ENCODE measurements around the gene RFX7.
A peak's percentile ranks its signal among the peaks of the same experiment; 100 is the strongest.

RFX7 gene

GRCh38 chr15:56244038-56244810 is 545 bp upstream of the RFX7 start:
- H3K4me3 ChIP-seq (ENCODE audit: low read length in 2 of 2), result peak overlapping the region; percentile 60 to 91
- no peak overlapping the region for H3K4ac ChIP-seq (ENCODE audit: low read length)

GRCh38 chr15:56242576-56243162 is 1.0 kb downstream of the RFX7 start:
- no CpG with 5 or more reads among the region's 13 CpGs for WGBS, 2 donors (ENCODE audit: extremely low coverage in 2 of 2, insufficient read length in 2 of 2, insufficient replicate concordance in 1 of 2)

More at GRCh38 chr15:56244038-56244810, 545 bp upstream of the RFX7 start:
- H4K8ac ChIP-seq (ENCODE audit: low read depth, low read length), result no peak overlapping the region
- H3K27ac ChIP-seq (replicated peaks; ENCODE audit: low read length), result peak overlapping the region; percentile 100
- no peak overlapping the region for H4K91ac ChIP-seq (ENCODE audit: low read depth, low read length, poor library complexity)
- no CpG with 5 or more reads among the region's 29 CpGs for WGBS, 2 donors (ENCODE audit: extremely low coverage in 2 of 2, insufficient read length in 2 of 2, insufficient replicate concordance in 1 of 2)
- H3K27me3 ChIP-seq (ENCODE audit: control insufficient read depth in 3 of 3, insufficient read depth in 3 of 3, low read depth in 1 of 3, low read length in 3 of 3), result no peaks in the 10 kb centered on the region
- H3K18ac ChIP-seq (ENCODE audit: low read length), result peak overlapping the region; percentile 97
- peaks cover 12 to 14% of the 10 kb centered on the region in 2 donors for H3K4me1 ChIP-seq (ENCODE audit: control insufficient read depth in 2 of 2, insufficient read depth in 1 of 2, low read depth in 1 of 2, low read length in 2 of 2)
- H3K4me2 ChIP-seq (ENCODE audit: insufficient read depth, low read length, poor library complexity, severe bottlenecking), result peak overlapping the region; percentile 73
- peak overlapping the region; percentile 75 for H2BK15ac ChIP-seq (ENCODE audit: low read length)
- peak overlapping the region; percentile 53 for H2AK5ac ChIP-seq (ENCODE audit: low read depth, low read length)
- DNase-seq (ENCODE audit: low spot score), result peak; percentile 71
- peak overlapping the region; percentile 77 for H3K9ac ChIP-seq (ENCODE audit: low read depth, low read length, poor library complexity)
- peak overlapping the region; percentile 73 for H3K23ac ChIP-seq (ENCODE audit: low read depth, low read length, poor library complexity)
- H2BK12ac ChIP-seq (ENCODE audit: low read length), result no peak overlapping the region
- peaks cover 2 to 18% of the 10 kb centered on the region in 2 donors for H3K36me3 ChIP-seq (replicated peaks in 1 of 2; ENCODE audit: control insufficient read depth in 2 of 2, insufficient read depth in 2 of 2, low read length in 2 of 2)
- H3K79me1 ChIP-seq (ENCODE audit: low read depth, low read length), result peaks cover 3% of the 10 kb centered on the region
- peaks cover 0 to 4% of the 10 kb centered on the region in 2 donors for H3K9me3 ChIP-seq (replicated peaks in 1 of 2; ENCODE audit: control insufficient read depth in 2 of 2, insufficient read depth in 1 of 2, low read depth in 1 of 2, low read length in 2 of 2)
- no peak overlapping the region for H2BK120ac ChIP-seq (ENCODE audit: low read depth, low read length)
- no peak overlapping the region for H3K14ac ChIP-seq (ENCODE audit: low read length)
- peak overlapping the region; percentile 95 for H2BK5ac ChIP-seq (ENCODE audit: low read length)
- peak overlapping the region; percentile 81 for H2AFZ ChIP-seq (ENCODE audit: low read length)

GRCh38 chr15:56241374-56242105 is 2.1 kb downstream of the RFX7 start:
- no peak overlapping the region for H2BK120ac ChIP-seq (ENCODE audit: low read depth, low read length)
- no peak overlapping the region for H4K8ac ChIP-seq (ENCODE audit: low read depth, low read length)
- H2BK15ac ChIP-seq (ENCODE audit: low read length), result no peak overlapping the region
- no peak overlapping the region for H3K9ac ChIP-seq (ENCODE audit: low read depth, low read length, poor library complexity)
- H2AFZ ChIP-seq (ENCODE audit: low read length), result no peak overlapping the region
- no peak overlapping the region for H3K4ac ChIP-seq (ENCODE audit: low read length)
- H3K4me3 ChIP-seq (ENCODE audit: low read length in 2 of 2), result peak overlapping the region in 1 of 2 donors; percentile 60
- WGBS, 2 donors (ENCODE audit: extremely low coverage in 2 of 2, insufficient read length in 2 of 2, insufficient replicate concordance in 1 of 2), result no CpG with 5 or more reads among the region's 5 CpGs
- no peak overlapping the region for H3K27ac ChIP-seq (replicated peaks; ENCODE audit: low read length)
- H2AK5ac ChIP-seq (ENCODE audit: low read depth, low read length), result no peak overlapping the region
- H3K18ac ChIP-seq (ENCODE audit: low read length), result no peak overlapping the region
- H3K4me1 ChIP-seq (ENCODE audit: control insufficient read depth in 2 of 2, insufficient read depth in 1 of 2, low read depth in 1 of 2, low read length in 2 of 2), result peaks cover 10 to 14% of the 10 kb centered on the region in 2 donors
- H2BK5ac ChIP-seq (ENCODE audit: low read length), result no peak overlapping the region
- H3K36me3 ChIP-seq (replicated peaks in 1 of 2; ENCODE audit: control insufficient read depth in 2 of 2, insufficient read depth in 2 of 2, low read length in 2 of 2), result peaks cover 2 to 44% of the 10 kb centered on the region in 2 donors
- H3K14ac ChIP-seq (ENCODE audit: low read length), result no peak overlapping the region
- no peak overlapping the region for H2BK12ac ChIP-seq (ENCODE audit: low read length)
- DNase-seq (ENCODE audit: low spot score), result no peak
- H4K91ac ChIP-seq (ENCODE audit: low read depth, low read length, poor library complexity), result no peak overlapping the region
- peaks cover 3% of the 10 kb centered on the region for H3K79me1 ChIP-seq (ENCODE audit: low read depth, low read length)
- no peaks in the 10 kb centered on the region for H3K27me3 ChIP-seq (ENCODE audit: control insufficient read depth in 3 of 3, insufficient read depth in 3 of 3, low read depth in 1 of 3, low read length in 3 of 3)
- H3K9me3 ChIP-seq (replicated peaks in 1 of 2; ENCODE audit: control insufficient read depth in 2 of 2, insufficient read depth in 1 of 2, low read depth in 1 of 2, low read length in 2 of 2), result peaks cover 0 to 23% of the 10 kb centered on the region in 2 donors
- no peak overlapping the region for H3K4me2 ChIP-seq (ENCODE audit: insufficient read depth, low read length, poor library complexity, severe bottlenecking)
- no peak overlapping the region for H3K23ac ChIP-seq (ENCODE audit: low read depth, low read length, poor library complexity)

More at GRCh38 chr15:56242576-56243162, 1.0 kb downstream of the RFX7 start:
- Histone ChIP-seq H3K4ac (ENCODE audit: low read length) (no peak overlapping the region), H2BK12ac (ENCODE audit: low read length) (no peak overlapping the region), H3K14ac (ENCODE audit: low read length) (peak overlapping the region; percentile 89), H2BK15ac (ENCODE audit: low read length) (no peak overlapping the region), H2AFZ (ENCODE audit: low read length) (peak overlapping the region; percentile 89), H4K8ac (ENCODE audit: low read depth, low read length) (no peak overlapping the region), H4K91ac (ENCODE audit: low read depth, low read length, poor library complexity) (no peak overlapping the region), H3K18ac (ENCODE audit: low read length) (peak overlapping the region; percentile 99), H3K9ac (ENCODE audit: low read depth, low read length, poor library complexity) (peak overlapping the region; percentile 84), H3K4me2 (ENCODE audit: insufficient read depth, low read length, poor library complexity, severe bottlenecking) (peak overlapping the region; percentile 83), H3K79me1 (ENCODE audit: low read depth, low read length) (peaks cover 3% of the 10 kb centered on the region), H3K4me3 (ENCODE audit: low read length in 2 of 2) (peak overlapping the region; percentile 60 to 96), H3K23ac (ENCODE audit: low read depth, low read length, poor library complexity) (no peak overlapping the region), H2BK120ac (ENCODE audit: low read depth, low read length) (peak overlapping the region; percentile 81), H2BK5ac (ENCODE audit: low read length) (no peak overlapping the region), H3K4me1 (ENCODE audit: control insufficient read depth in 2 of 2, insufficient read depth in 1 of 2, low read depth in 1 of 2, low read length in 2 of 2) (peaks cover 12 to 14% of the 10 kb centered on the region in 2 donors), H2AK5ac (ENCODE audit: low read depth, low read length) (no peak overlapping the region), H3K36me3 (replicated peaks in 1 of 2; ENCODE audit: control insufficient read depth in 2 of 2, insufficient read depth in 2 of 2, low read length in 2 of 2) (peaks cover 3 to 33% of the 10 kb centered on the region in 2 donors), H3K27me3 (ENCODE audit: control insufficient read depth in 3 of 3, insufficient read depth in 3 of 3, low read depth in 1 of 3, low read length in 3 of 3) (no peaks in the 10 kb centered on the region), H3K9me3 (replicated peaks in 1 of 2; ENCODE audit: control insufficient read depth in 2 of 2, insufficient read depth in 1 of 2, low read depth in 1 of 2, low read length in 2 of 2) (peaks cover 0 to 13% of the 10 kb centered on the region in 2 donors), H3K27ac (replicated peaks; ENCODE audit: low read length) (peak overlapping the region; percentile 100)
- peak; percentile 61 for DNase-seq (ENCODE audit: low spot score)

- no peak overlapping the region for H3K4me3 ChIP-seq (ENCODE audit: low read length in 2 of 2)
- peaks cover 0 to 34% of the 10 kb centered on the region in 2 donors for H3K9me3 ChIP-seq (replicated peaks in 1 of 2; ENCODE audit: control insufficient read depth in 2 of 2, insufficient read depth in 1 of 2, low read depth in 1 of 2, low read length in 2 of 2)
- peaks cover 3% of the 10 kb centered on the region for H3K79me1 ChIP-seq (ENCODE audit: low read depth, low read length)
- no peak overlapping the region for H2AFZ ChIP-seq (ENCODE audit: low read length)
- no peak overlapping the region for H2BK15ac ChIP-seq (ENCODE audit: low read length)
- no peaks in the 10 kb centered on the region for H3K27me3 ChIP-seq (ENCODE audit: control insufficient read depth in 3 of 3, insufficient read depth in 3 of 3, low read depth in 1 of 3, low read length in 3 of 3)
- H3K27ac ChIP-seq (replicated peaks; ENCODE audit: low read length), result no peak overlapping the region
- no peak overlapping the region for H3K23ac ChIP-seq (ENCODE audit: low read depth, low read length, poor library complexity)
- no peak for DNase-seq (ENCODE audit: low spot score)
- H3K18ac ChIP-seq (ENCODE audit: low read length), result no peak overlapping the region
- H2BK120ac ChIP-seq (ENCODE audit: low read depth, low read length), result no peak overlapping the region
- H3K14ac ChIP-seq (ENCODE audit: low read length), result no peak overlapping the region
- H3K9ac ChIP-seq (ENCODE audit: low read depth, low read length, poor library complexity), result no peak overlapping the region
- H2BK5ac ChIP-seq (ENCODE audit: low read length), result no peak overlapping the region
- H3K4me2 ChIP-seq (ENCODE audit: insufficient read depth, low read length, poor library complexity, severe bottlenecking), result no peak overlapping the region
- H4K91ac ChIP-seq (ENCODE audit: low read depth, low read length, poor library complexity), result no peak overlapping the region
- no peak overlapping the region for H4K8ac ChIP-seq (ENCODE audit: low read depth, low read length)
- peaks cover 2 to 55% of the 10 kb centered on the region in 2 donors for H3K36me3 ChIP-seq (replicated peaks in 1 of 2; ENCODE audit: control insufficient read depth in 2 of 2, insufficient read depth in 2 of 2, low read length in 2 of 2)
- no peak overlapping the region for H2BK12ac ChIP-seq (ENCODE audit: low read length)
- no peak overlapping the region for H2AK5ac ChIP-seq (ENCODE audit: low read depth, low read length)
- no peak overlapping the region for H3K4ac ChIP-seq (ENCODE audit: low read length)
- peaks cover 8 to 11% of the 10 kb centered on the region in 2 donors for H3K4me1 ChIP-seq (ENCODE audit: control insufficient read depth in 2 of 2, insufficient read depth in 1 of 2, low read depth in 1 of 2, low read length in 2 of 2)
Measured at GRCh38 chr15:56240390-56240789, 3.3 kb downstream of the RFX7 start.
